ENCODE results near the gene HDAC9. TPM values are rescaled to one million over a fixed set of nuclear protein-coding genes. Genes with fewer than 3 reads are reported as not detected.
"Not testable (repeated sequence)": the region's sequence is repeated elsewhere in the genome, so short reads cannot be mapped to it uniquely, and the experiment has no call there.

HDAC9 gene
- polyA plus RNA-seq, 1 experiment: 2.1 TPM

- Histone ChIP-seq H3K27ac (ENCODE audit: low read depth, low read length) (no peak overlapping the region), H3K4me3 (ENCODE audit: low read depth, low read length) (no peak overlapping the region), H3K9me3 (ENCODE audit: control insufficient read depth, insufficient read depth, low read length) (no peaks in the 10 kb centered on the region), H3K27me3 (ENCODE audit: control insufficient read depth, insufficient read depth, low read length) (no peaks in the 10 kb centered on the region)
- DNase-seq (ENCODE audit: low read depth, low spot score): no peak
- ChIA-PET CTCF (no interaction called here), POLR2A (no interaction called here)
- no peak for TF ChIP-seq CTCF (IDR thresholded peaks at IDR 0.05; ENCODE audit: low read depth, low read length)
Observed at GRCh38 chr7:18965657-18966056, 470.1 kb downstream of the HDAC9 start.

DNA sequence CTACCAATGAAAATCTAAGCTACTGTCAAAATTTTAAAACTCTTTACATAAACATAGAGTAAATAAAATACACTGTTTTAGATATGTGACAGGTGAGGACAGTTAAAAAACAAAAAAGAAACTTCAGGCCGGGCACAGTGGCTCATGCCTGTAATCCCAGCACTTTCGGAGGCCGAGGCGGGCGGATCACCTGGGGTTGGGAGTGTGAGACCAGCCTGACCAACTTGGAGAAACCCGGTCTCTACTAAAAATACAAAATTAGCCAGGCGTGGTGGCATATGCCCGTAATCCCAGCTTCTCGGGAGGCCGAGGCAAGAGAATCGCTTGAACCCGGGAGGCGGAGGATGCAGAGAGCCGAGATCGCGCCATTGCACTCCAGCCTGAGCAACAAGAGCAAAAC lies 472.2 kb downstream of the HDAC9 start:
- H3K4me3 ChIP-seq (ENCODE audit: low read depth, low read length); H3K27ac ChIP-seq (ENCODE audit: low read depth, low read length); H3K9me3 ChIP-seq (ENCODE audit: control insufficient read depth, insufficient read depth, low read length); DNase-seq (ENCODE audit: low read depth, low spot score); H3K27me3 ChIP-seq (ENCODE audit: control insufficient read depth, insufficient read depth, low read length); POLR2A ChIA-PET: not testable (repeated sequence)
- CTCF ChIA-PET: interaction anchor here (0.6 kb wide), 1 partner anchor 38 kb away, joined by 4 read pairs; no protein-coding TSS in a partner anchor

- no peak for TF ChIP-seq CTCF (IDR thresholded peaks at IDR 0.05; ENCODE audit: low read depth, low read length)
- Histone ChIP-seq H3K27ac (ENCODE audit: low read depth, low read length) (no peak overlapping the region), H3K4me3 (ENCODE audit: low read depth, low read length) (no peak overlapping the region), H3K27me3 (ENCODE audit: control insufficient read depth, insufficient read depth, low read length) (no peaks in the 10 kb centered on the region), H3K9me3 (ENCODE audit: control insufficient read depth, insufficient read depth, low read length) (no peaks in the 10 kb centered on the region)
- no peak for DNase-seq (ENCODE audit: low read depth, low spot score)
- CTCF ChIA-PET: no interaction called here
- POLR2A ChIA-PET: no interaction called here
Observed at GRCh38 chr7:18971839-18972238, 476.3 kb downstream of the HDAC9 start.

GRCh38 chr7:18974803-18975202 lies 479.3 kb downstream of the HDAC9 start:
- no peaks in the 10 kb centered on the region for H3K27me3 ChIP-seq (ENCODE audit: control insufficient read depth, insufficient read depth, low read length)
- DNase-seq (ENCODE audit: low read depth, low spot score): peak; percentile 27
- no peaks in the 10 kb centered on the region for H3K9me3 ChIP-seq (ENCODE audit: control insufficient read depth, insufficient read depth, low read length)
- POLR2A ChIA-PET: no interaction called here
- CTCF ChIA-PET: no interaction called here
- no peak overlapping the region for H3K4me3 ChIP-seq (ENCODE audit: low read depth, low read length)
- no peak overlapping the region for H3K27ac ChIP-seq (ENCODE audit: low read depth, low read length)
- no peak for TF ChIP-seq CTCF (IDR thresholded peaks at IDR 0.05; ENCODE audit: low read depth, low read length)

GRCh38 chr7:18975276-18975675 lies 479.7 kb downstream of the HDAC9 start:
- POLR2A ChIA-PET: no interaction called here
- no peak overlapping the region for H3K4me3 ChIP-seq (ENCODE audit: low read depth, low read length)
- no peak for DNase-seq (ENCODE audit: low read depth, low spot score)
- no peak overlapping the region for H3K27ac ChIP-seq (ENCODE audit: low read depth, low read length)
- no peaks in the 10 kb centered on the region for H3K9me3 ChIP-seq (ENCODE audit: control insufficient read depth, insufficient read depth, low read length)
- H3K27me3 ChIP-seq (ENCODE audit: control insufficient read depth, insufficient read depth, low read length): no peaks in the 10 kb centered on the region
- CTCF ChIA-PET: no interaction called here
- TF ChIP-seq CTCF (IDR thresholded peaks at IDR 0.05; ENCODE audit: low read depth, low read length): no peak

DNA sequence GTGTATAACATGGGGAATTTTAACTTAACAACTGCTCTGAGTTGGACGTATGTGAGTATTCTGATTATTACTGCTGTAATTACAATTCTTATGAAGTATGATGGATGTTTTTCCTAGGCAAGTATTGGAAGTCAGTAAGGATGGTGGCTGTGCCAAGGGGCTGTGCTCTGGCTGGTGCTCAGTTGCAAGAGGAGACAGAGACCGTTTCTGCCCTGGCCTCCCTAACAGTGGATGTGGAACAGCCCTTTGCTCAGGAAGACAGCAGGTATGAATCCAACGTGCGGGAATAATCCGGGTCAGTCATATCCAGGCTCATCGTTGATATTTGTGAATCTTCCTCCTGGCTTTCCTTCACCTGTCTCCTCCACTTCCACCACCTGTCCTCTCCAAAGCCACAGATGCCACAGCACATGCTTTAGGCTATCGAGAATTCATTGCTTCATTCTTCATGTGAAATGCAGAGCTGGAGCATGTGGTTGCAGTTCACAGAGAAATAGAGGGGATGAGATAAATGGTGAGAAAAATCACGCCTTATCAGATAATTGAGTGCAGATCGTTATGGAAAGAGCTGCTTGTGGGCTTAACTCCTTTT lies 480.2 kb downstream of the HDAC9 start:
- H3K27ac ChIP-seq (ENCODE audit: low read depth, low read length): no peak overlapping the region
- no peak for TF ChIP-seq CTCF (IDR thresholded peaks at IDR 0.05; ENCODE audit: low read depth, low read length)
- no peaks in the 10 kb centered on the region for H3K9me3 ChIP-seq (ENCODE audit: control insufficient read depth, insufficient read depth, low read length)
- no peak for DNase-seq (ENCODE audit: low read depth, low spot score)
- ChIA-PET POLR2A (no interaction called here), CTCF (no interaction called here)
- H3K4me3 ChIP-seq (ENCODE audit: low read depth, low read length): no peak overlapping the region
- no peaks in the 10 kb centered on the region for H3K27me3 ChIP-seq (ENCODE audit: control insufficient read depth, insufficient read depth, low read length)

Measured in AG04450 (cell line).